Activated B cell treated with CpG ODN at 0.5 μM for 24 hours (primary cell): ENCODE results near the gene NIPAL1. TPM values are rescaled to one million over a fixed set of nuclear protein-coding genes. Genes with fewer than 3 reads are reported as not detected.

Source experiments
- ATAC-seq: fragments of 200-7000 bp; cut with Tn5 transposase; one replicate; pipeline ENCODE4 v1.10.0; 2021; ENCODE audit warnings: low read depth, mild to moderate bottlenecking, moderate library complexity
- CTCF ChIA-PET: fragments of 350-600 bp; sonication (Branson Sonifier 250); formaldehyde crosslinking; loops from one replicate; lab custom pipeline; 2021; ENCODE audit warnings: antibody characterized with exemption; lab: Charles Lee
- POLR2A ChIA-PET: fragments of 350-600 bp; sonication (Branson Sonifier 250); formaldehyde crosslinking; loops from one replicate; lab custom pipeline; 2021; ENCODE audit warnings: antibody characterized with exemption; lab: Charles Lee
- DNase-seq: peaks from one replicate; pipeline ENCODE4 v3.0.0; 2022
- H3K27ac Mint-ChIP-seq: one replicate; pipeline ENCODE4 v1.8.0; 2020; ENCODE audit warnings: mixed read lengths
- H3K27me3 Mint-ChIP-seq: one replicate; pipeline ENCODE4 v1.8.0; 2021; ENCODE audit warnings: mixed read lengths
- H3K36me3 Mint-ChIP-seq: one replicate; pipeline ENCODE4 v1.8.0; 2021; ENCODE audit warnings: low read depth, mixed read lengths
- H3K4me1 Mint-ChIP-seq: one replicate; pipeline ENCODE4 v1.8.0; 2021; ENCODE audit warnings: mixed read lengths
- H3K4me3 Mint-ChIP-seq: one replicate; pipeline ENCODE4 v1.8.0; 2020; ENCODE audit warnings: mild to moderate bottlenecking, mixed read lengths
- H3K9me3 Mint-ChIP-seq: one replicate; pipeline ENCODE4 v1.8.0; 2020; ENCODE audit warnings: mixed read lengths
- intact Hi-C: fragments of 100-400 bp; cut with micrococcal nuclease; formaldehyde crosslinking; loops from one replicate; pipeline ENCODE4 v1.15.1; 2024
- total RNA-seq: library from RNA; stranded (reverse); gene quantifications from 2 replicates; pipeline ENCODE4 v1.2.3, GENCODE V29; 2022
- TF ChIP-seq, protein P1 (sequence below): fragments of 200-600 bp; IDR thresholded peaks from one replicate; pipeline ENCODE4 v1.8.0; 2022; ENCODE audit warnings: antibody characterized with exemption, mild to moderate bottlenecking

Gene NIPAL1
- total RNA-seq, result 0.69 and 0.73 TPM in 2 replicates

GRCh38 chr4:48016141-48017107 lies at the start of gene NIPAL1, which contains the start of gene CNGA1:
NIPAL1 (plus strand) TSS chr4:48016772; CDS start chr4:48016840, 68 bp downstream.
CNGA1 (minus strand) TSS chr4:48016681; CDS start chr4:47952689, 63,992 bp downstream.
- Mint-ChIP-seq H3K36me3 (no peaks in the 10 kb centered on the region), H3K27ac (no peak within 1 kb of the TSS), H3K27me3 (peaks cover 40% of the 10 kb centered on the region), H3K4me3 (peak within 1 kb of the TSS; percentile 83), H3K9me3 (no peaks in the 10 kb centered on the region), H3K4me1 (peaks cover 13% of the 10 kb centered on the region)
- intact Hi-C loops, result loop anchor here (1.0 to 5.0 kb wide), 6 partner anchors 18 to 554 kb away; partner anchors contain the start of genes COMMD8 and SLAIN2
- CTCF ChIA-PET, result interaction anchor here (0.9 to 2.5 kb wide), 3 partner anchors 20 to 71 kb away, joined by 3 to 8 read pairs (median 3); no protein-coding TSS in a partner anchor
- TF ChIP-seq, protein P1, sequence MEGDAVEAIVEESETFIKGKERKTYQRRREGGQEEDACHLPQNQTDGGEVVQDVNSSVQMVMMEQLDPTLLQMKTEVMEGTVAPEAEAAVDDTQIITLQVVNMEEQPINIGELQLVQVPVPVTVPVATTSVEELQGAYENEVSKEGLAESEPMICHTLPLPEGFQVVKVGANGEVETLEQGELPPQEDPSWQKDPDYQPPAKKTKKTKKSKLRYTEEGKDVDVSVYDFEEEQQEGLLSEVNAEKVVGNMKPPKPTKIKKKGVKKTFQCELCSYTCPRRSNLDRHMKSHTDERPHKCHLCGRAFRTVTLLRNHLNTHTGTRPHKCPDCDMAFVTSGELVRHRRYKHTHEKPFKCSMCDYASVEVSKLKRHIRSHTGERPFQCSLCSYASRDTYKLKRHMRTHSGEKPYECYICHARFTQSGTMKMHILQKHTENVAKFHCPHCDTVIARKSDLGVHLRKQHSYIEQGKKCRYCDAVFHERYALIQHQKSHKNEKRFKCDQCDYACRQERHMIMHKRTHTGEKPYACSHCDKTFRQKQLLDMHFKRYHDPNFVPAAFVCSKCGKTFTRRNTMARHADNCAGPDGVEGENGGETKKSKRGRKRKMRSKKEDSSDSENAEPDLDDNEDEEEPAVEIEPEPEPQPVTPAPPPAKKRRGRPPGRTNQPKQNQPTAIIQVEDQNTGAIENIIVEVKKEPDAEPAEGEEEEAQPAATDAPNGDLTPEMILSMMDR, result no peak
- DNase-seq, result peak; percentile 70
- ATAC-seq, result peak; percentile 92
- POLR2A ChIA-PET, result interaction anchor here (0.6 kb wide), 1 partner anchor 241 kb away, joined by 3 read pairs; no protein-coding TSS in a partner anchor

DNA sequence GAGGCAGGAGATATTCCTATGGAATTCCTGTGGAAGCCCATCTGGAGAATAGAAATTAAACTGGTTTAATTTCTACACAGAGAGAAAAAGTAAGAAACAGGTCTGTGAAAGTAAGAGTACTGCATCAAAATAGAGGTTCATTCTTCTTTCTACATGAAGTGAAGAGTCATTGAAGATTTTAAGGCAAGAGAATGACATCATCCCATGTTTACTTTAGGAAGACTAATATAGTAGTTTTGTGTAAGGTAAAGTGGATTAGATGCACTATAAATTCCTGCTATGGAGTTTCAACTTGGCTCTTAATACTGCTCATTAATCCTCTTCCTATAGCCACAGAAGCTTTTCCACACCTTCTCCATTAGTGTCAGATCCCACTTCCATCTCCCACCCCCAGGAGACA lies 47.7 kb upstream of the NIPAL1 start:
- Mint-ChIP-seq H3K27me3 (peaks cover 6% of the 10 kb centered on the region), H3K27ac (no peak overlapping the region), H3K36me3 (no peaks in the 10 kb centered on the region), H3K4me3 (no peak overlapping the region), H3K9me3 (no peaks in the 10 kb centered on the region), H3K4me1 (peaks cover 6% of the 10 kb centered on the region)
- ChIA-PET CTCF (no interaction called here), POLR2A (no interaction called here)
- intact Hi-C loops, result no loop called here
- DNase-seq (no peak), ATAC-seq (no peak)
- TF ChIP-seq, protein P1, result no peak

DNA sequence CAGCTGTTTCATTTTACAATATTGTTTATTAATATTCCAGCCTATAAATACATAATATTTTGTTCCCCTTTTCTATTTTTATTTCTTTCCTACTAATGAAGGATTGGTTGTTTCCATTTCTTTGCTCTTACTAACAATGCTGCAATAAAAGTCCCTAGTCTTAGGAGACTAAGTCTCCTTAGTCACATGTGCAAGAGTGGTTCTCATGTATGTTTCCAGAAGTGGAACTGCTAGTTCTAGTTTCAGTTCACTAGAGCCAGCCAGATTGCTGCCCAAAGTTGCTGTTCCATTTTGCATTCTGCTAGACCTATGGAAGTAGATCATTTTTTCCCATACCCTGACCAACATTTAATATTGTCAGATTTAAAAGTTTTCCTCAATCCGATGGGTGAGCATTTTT lies 44.4 kb upstream of the NIPAL1 start:
- ATAC-seq, result no peak
- H3K9me3 Mint-ChIP-seq, result no peaks in the 10 kb centered on the region
- intact Hi-C loops, result no loop called here
- peaks cover 3% of the 10 kb centered on the region for H3K27me3 Mint-ChIP-seq
- H3K36me3 Mint-ChIP-seq, result no peaks in the 10 kb centered on the region
- peaks cover 6% of the 10 kb centered on the region for H3K4me1 Mint-ChIP-seq
- no peak for DNase-seq
- CTCF ChIA-PET, result no interaction called here
- H3K27ac Mint-ChIP-seq, result no peak overlapping the region
- POLR2A ChIA-PET, result no interaction called here
- TF ChIP-seq, protein P1, result no peak
- H3K4me3 Mint-ChIP-seq, result no peak overlapping the region

DNA sequence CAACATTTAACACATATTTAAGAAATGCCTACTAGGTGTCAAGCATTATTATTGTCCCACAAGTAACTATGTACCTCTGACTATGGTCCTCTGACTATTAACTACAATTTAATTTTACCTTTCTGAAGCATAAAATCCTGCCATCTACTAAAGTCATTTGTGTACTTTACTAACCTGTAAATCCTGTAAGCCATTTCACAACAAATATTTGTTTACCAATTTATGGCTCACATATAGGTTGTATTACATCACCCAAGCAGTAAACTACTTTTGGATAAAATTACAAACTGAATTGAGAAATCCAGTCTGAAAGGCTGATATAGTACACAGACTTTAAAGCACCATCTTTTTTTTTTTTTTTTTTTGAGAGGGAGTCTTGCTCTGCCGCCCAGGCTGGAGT lies 43.9 kb upstream of the NIPAL1 start:
- peaks cover 3% of the 10 kb centered on the region for H3K27me3 Mint-ChIP-seq
- H3K4me1 Mint-ChIP-seq, result peaks cover 6% of the 10 kb centered on the region
- H3K27ac Mint-ChIP-seq, result no peak overlapping the region
- ATAC-seq (no peak), DNase-seq (no peak)
- H3K36me3 Mint-ChIP-seq, result no peaks in the 10 kb centered on the region
- POLR2A ChIA-PET, result no interaction called here
- no peaks in the 10 kb centered on the region for H3K9me3 Mint-ChIP-seq
- H3K4me3 Mint-ChIP-seq, result no peak overlapping the region
- CTCF ChIA-PET, result no interaction called here
- intact Hi-C loops, result no loop called here
- TF ChIP-seq, protein P1, result no peak

DNA sequence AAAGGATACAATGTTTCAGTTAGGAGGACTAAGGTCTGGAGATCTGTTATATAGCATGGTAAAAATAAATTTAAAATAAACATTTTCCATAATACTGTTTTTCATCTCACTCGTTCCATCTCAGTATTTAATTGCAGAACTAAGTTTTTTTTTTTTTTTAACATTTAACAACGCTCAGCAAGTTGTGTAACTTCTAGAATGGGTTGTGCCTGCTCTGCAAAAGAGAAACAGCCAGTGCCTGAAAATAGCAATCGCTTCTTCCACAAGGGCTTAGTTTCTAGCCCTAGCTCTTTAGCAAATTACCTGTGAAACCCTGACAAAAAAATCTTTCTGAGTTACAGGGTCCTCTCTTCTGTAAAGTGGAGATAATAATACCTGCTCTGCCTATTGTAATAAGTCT lies 42.0 kb upstream of the NIPAL1 start:
- H3K36me3 Mint-ChIP-seq, result no peaks in the 10 kb centered on the region
- peaks cover 6% of the 10 kb centered on the region for H3K4me1 Mint-ChIP-seq
- no peak overlapping the region for H3K27ac Mint-ChIP-seq
- intact Hi-C loops, result no loop called here
- H3K27me3 Mint-ChIP-seq, result no peaks in the 10 kb centered on the region
- H3K4me3 Mint-ChIP-seq, result no peak overlapping the region
- ATAC-seq, result no peak
- H3K9me3 Mint-ChIP-seq, result no peaks in the 10 kb centered on the region
- CTCF ChIA-PET, result no interaction called here
- no peak for DNase-seq
- POLR2A ChIA-PET, result no interaction called here
- TF ChIP-seq, protein P1, result no peak
